H1 (cell line): ENCODE results near the gene HES4. TPM values are rescaled to one million over a fixed set of nuclear protein-coding genes. Genes with fewer than 3 reads are reported as not detected.
A peak's percentile ranks its signal among the peaks of the same experiment; 100 is the strongest.

Source experiments
- CTCF ChIA-PET: fragments of 300-600 bp; sonication (Branson Sonifier 250); formaldehyde crosslinking; loops from one replicate; lab custom pipeline; 2021; ENCODE audit not compliant: partially characterized antibody; lab: Charles Lee
- POLR2A ChIA-PET: fragments of 300-600 bp; sonication (Branson Sonifier 250); formaldehyde crosslinking; loops from one replicate; lab custom pipeline; 2021; ENCODE audit warnings: inconsistent platforms; ENCODE audit not compliant: partially characterized antibody; lab: Charles Lee
- DNase-seq, 2 experiments: peaks; one replicate each; pipeline versions ENCODE4 v3.0.0 to v3.0.0-alpha.2; 2010 to 2022; ENCODE audit warnings: low spot score in 2 of 2, low read depth in 1 of 2, mixed read lengths in 1 of 2
- FAIRE-seq: peaks from 2 replicates; lab custom pipeline; 2011; peaks lifted over from hg19 to GRCh38; lab: Jason Lieb, UNC
- H2AFZ ChIP-seq: 2 replicates; pipeline ENCODE4 v1.8.1; 2012; ENCODE audit warnings: low read length, inconsistent platforms
- H2AK5ac ChIP-seq: 2 replicates; pipeline ENCODE4 v1.6.1; 2013; ENCODE audit warnings: low read depth, low read length
- H2BK120ac ChIP-seq: replicated peaks from 2 replicates; pipeline ENCODE3; 2013; ENCODE audit warnings: low read depth, low read length, inconsistent platforms
- H2BK12ac ChIP-seq: 2 replicates; pipeline ENCODE4 v1.6.1; 2013; ENCODE audit warnings: low read depth, low read length
- H2BK15ac ChIP-seq: 2 replicates; pipeline ENCODE4 v1.6.1; 2013; ENCODE audit warnings: low read length
- H2BK20ac ChIP-seq: 2 replicates; pipeline ENCODE4 v1.6.1; 2013; ENCODE audit warnings: low read length
- H2BK5ac ChIP-seq: 2 replicates; pipeline ENCODE4 v1.6.1; 2013; ENCODE audit warnings: low read depth, low read length
- H3K14ac ChIP-seq: 2 replicates; pipeline ENCODE4 v1.6.1; 2013; ENCODE audit warnings: inconsistent platforms; ENCODE audit not compliant: insufficient read length
- H3K18ac ChIP-seq: 2 replicates; pipeline ENCODE4 v1.6.1; 2013; ENCODE audit warnings: low read length; ENCODE audit errors: extremely low read depth
- H3K23ac ChIP-seq: 2 replicates; pipeline ENCODE4 v1.6.1; 2013; ENCODE audit warnings: inconsistent platforms; ENCODE audit not compliant: insufficient read length
- H3K23me2 ChIP-seq: 2 replicates; pipeline ENCODE4 v1.6.1; 2013; ENCODE audit warnings: low read depth, low read length
- H3K27ac ChIP-seq: 2 replicates; pipeline ENCODE4 v1.6.1; 2011; ENCODE audit warnings: low read depth, low read length, inconsistent platforms
- H3K27me3 ChIP-seq, 4 experiments: replicated peaks in 1 of 4; 1 replicate in 1 of 4; 2 replicates in 3 of 4; pipeline versions ENCODE4 v1.6.1 to v1.8.1; 2011 to 2013; ENCODE audit warnings: low read length in 3 of 4, mild to moderate bottlenecking in 3 of 4, inconsistent platforms in 2 of 4, mixed read lengths in 2 of 4, moderate library complexity in 1 of 4; ENCODE audit not compliant: control insufficient read depth in 3 of 4, insufficient read depth in 3 of 4; ENCODE audit errors: extremely low read depth in 1 of 4
- H3K36me3 ChIP-seq, 4 experiments: 2 replicates each; pipeline versions ENCODE4 v1.6.1 to v1.8.1; 2011 to 2013; ENCODE audit warnings: mild to moderate bottlenecking in 4 of 4, low read length in 3 of 4, moderate library complexity in 2 of 4, control low read depth in 1 of 4, inconsistent platforms in 1 of 4; ENCODE audit not compliant: insufficient read depth in 4 of 4, control insufficient read depth in 2 of 4
- H3K4ac ChIP-seq: replicated peaks from 2 replicates; pipeline ENCODE3; 2013; ENCODE audit warnings: low read length, low read depth, mixed read lengths, inconsistent platforms; ENCODE audit not compliant: insufficient read length
- H3K4me1 ChIP-seq, 4 experiments: replicated peaks in 1 of 4; 1 replicate in 1 of 4; 2 replicates in 3 of 4; pipeline versions ENCODE4 v1.6.1 to v1.8.1; 2011 to 2013; ENCODE audit warnings: low read length in 3 of 4, inconsistent platforms in 2 of 4, mixed read lengths in 1 of 4; ENCODE audit not compliant: insufficient read depth in 4 of 4, control insufficient read depth in 3 of 4
- H3K4me2 ChIP-seq, 2 experiments: 2 replicates each; pipeline versions ENCODE4 v1.6.1 to v1.8.1; 2011 to 2013; ENCODE audit warnings: low read depth in 2 of 2, low read length in 2 of 2, control low read depth in 1 of 2, inconsistent platforms in 1 of 2, mild to moderate bottlenecking in 1 of 2; ENCODE audit not compliant: insufficient read depth in 1 of 2
- H3K4me3 ChIP-seq, 4 experiments: fragments of 200-600, 300-600 bp in 1 of 4; sonication (generic), shearing (Covaris generic), sonication (Bioruptor Twin) in 1 of 4; 2 replicates each; pipeline versions ENCODE4 v1.5.1 to v1.8.1; 2011 to 2016; ENCODE audit warnings: low read length in 4 of 4, low read depth in 3 of 4, control low read depth in 2 of 4, inconsistent platforms in 2 of 4, mild to moderate bottlenecking in 2 of 4, mixed read lengths in 1 of 4, moderate library complexity in 1 of 4; ENCODE audit not compliant: insufficient read depth in 2 of 4; ENCODE audit errors: extremely low read depth in 1 of 4
- H3K56ac ChIP-seq: replicated peaks from 2 replicates; pipeline ENCODE3; 2013; ENCODE audit warnings: low read depth, mild to moderate bottlenecking, mixed read lengths, low read length, inconsistent platforms; ENCODE audit not compliant: insufficient read length
- H3K79me1 ChIP-seq: 2 replicates; pipeline ENCODE4 v1.6.1; 2013; ENCODE audit warnings: low read depth, low read length, control low read depth
- H3K79me2 ChIP-seq, 2 experiments: 2 replicates each; pipeline versions ENCODE4 v1.6.1 to v1.8.1; 2012 to 2013; ENCODE audit warnings: low read length in 2 of 2, mild to moderate bottlenecking in 2 of 2, inconsistent platforms in 1 of 2; ENCODE audit not compliant: insufficient read depth in 2 of 2, control insufficient read depth in 1 of 2
- H3K9ac ChIP-seq, 4 experiments: replicated peaks in 1 of 4; 1 replicate in 1 of 4; 2 replicates in 3 of 4; pipeline versions ENCODE4 v1.6.1 to v1.8.1; 2011 to 2013; ENCODE audit warnings: low read depth in 3 of 4, low read length in 3 of 4, control low read depth in 2 of 4, mild to moderate bottlenecking in 2 of 4, moderate library complexity in 2 of 4, inconsistent platforms in 1 of 4; ENCODE audit errors: extremely low read depth in 1 of 4
- H3K9me3 ChIP-seq, 2 experiments: 2 replicates each; pipeline versions ENCODE4 v1.6.1 to v1.8.1; 2012 to 2013; ENCODE audit warnings: mild to moderate bottlenecking in 2 of 2, moderate library complexity in 2 of 2, control low read depth in 1 of 2, inconsistent platforms in 1 of 2, low read depth in 1 of 2, low read length in 1 of 2, mixed read lengths in 1 of 2; ENCODE audit not compliant: insufficient read depth in 2 of 2
- H4K20me1 ChIP-seq, 2 experiments: replicated peaks in 1 of 2; 2 replicates each; pipeline versions ENCODE3 to v1.8.1; 2011 to 2013; ENCODE audit warnings: inconsistent platforms in 2 of 2, low read length in 2 of 2, mild to moderate bottlenecking in 1 of 2; ENCODE audit not compliant: insufficient read depth in 2 of 2, control insufficient read depth in 1 of 2
- H4K5ac ChIP-seq: 2 replicates; pipeline ENCODE4 v1.6.1; 2013; ENCODE audit warnings: low read length, low read depth, mixed read lengths, inconsistent platforms; ENCODE audit not compliant: insufficient read length
- H4K8ac ChIP-seq: 2 replicates; pipeline ENCODE4 v1.8.0; 2013; ENCODE audit warnings: mild to moderate bottlenecking, moderate library complexity, low read length, inconsistent platforms; ENCODE audit not compliant: insufficient read depth; ENCODE audit errors: extremely low read depth
- H4K91ac ChIP-seq: replicated peaks from 2 replicates; pipeline ENCODE3; 2013; ENCODE audit warnings: low read length, mixed read lengths, inconsistent platforms; ENCODE audit not compliant: insufficient read length
- CTBP2 ChIP-seq: IDR thresholded peaks from 2 replicates; pipeline ENCODE4 v1.7.0; 2011; ENCODE audit warnings: borderline replicate concordance, mild to moderate bottlenecking, moderate library complexity, mixed read lengths, low read length; ENCODE audit not compliant: insufficient read depth, insufficient read length
- JUND ChIP-seq: IDR thresholded peaks from 2 replicates; pipeline ENCODE4 v1.6.1; 2011; ENCODE audit warnings: mild to moderate bottlenecking, improper control_type of control experiment, low read length
- KDM1A ChIP-seq: fragments of 200-600, 300-600 bp; sonication (generic); IDR thresholded peaks from 2 replicates; pipeline ENCODE4 v1.7.1; 2016; ENCODE audit warnings: mild to moderate bottlenecking, low read length, borderline replicate concordance
- KDM4A ChIP-seq: IDR thresholded peaks from one replicate; pipeline ENCODE4 v1.7.1; 2012; ENCODE audit warnings: low read depth, mild to moderate bottlenecking, moderate library complexity, low read length, inconsistent platforms; ENCODE audit not compliant: severe bottlenecking
- KDM5A ChIP-seq: fragments of 200-600 bp; IDR thresholded peaks from 2 replicates; pipeline ENCODE4 v1.7.1; 2012; ENCODE audit warnings: mild to moderate bottlenecking, low read length, inconsistent platforms, mixed read lengths
- PHF8 ChIP-seq: fragments of 200-600 bp; sonication (generic); conservative IDR thresholded peaks from 2 replicates; pipeline ENCODE4 v1.7.1; 2012; ENCODE audit warnings: low read depth, mild to moderate bottlenecking, inconsistent platforms, low read length, moderate library complexity
- SIRT6 ChIP-seq: IDR thresholded peaks from one replicate; pipeline ENCODE4 v1.7.1; 2012; ENCODE audit warnings: low read length, inconsistent platforms
- SP2 ChIP-seq: IDR thresholded peaks from 2 replicates; pipeline ENCODE4 v1.6.1; 2012; ENCODE audit warnings: mild to moderate bottlenecking, low read length, inconsistent platforms
- TAF1 ChIP-seq: IDR thresholded peaks from 2 replicates; pipeline ENCODE4 v1.6.1; 2011; ENCODE audit warnings: mild to moderate bottlenecking, low read depth, low read length
- WGBS, 2 experiments: shearing (Covaris generic) in 1 of 2; methylation state at CpG; one replicate each; pipeline versions ENCODE4 v1.1.6 to v1.1.7; 2013 to 2015; ENCODE audit warnings: low lambda C conversion rate in 2 of 2, mixed read lengths in 2 of 2, inconsistent platforms in 1 of 2, low coverage in 1 of 2, missing lambda C conversion rate in 1 of 2; ENCODE audit not compliant: insufficient replicate concordance in 2 of 2, insufficient coverage in 1 of 2, insufficient read length in 1 of 2; ENCODE audit errors: extremely low coverage in 1 of 2, missing lambda C conversion rate in 1 of 2; 5-methylcytosine and 5-hydroxymethylcytosine counted together
- polyA plus RNA-seq, 7 experiments: library from polyadenylated mRNA; depleted of rRNA in 3 of 7; stranded (reverse) in 5 of 7; unstranded in 2 of 7; fragments of >200 nt in 5 of 7; fragments of 200-250 nt in 2 of 7; gene quantifications; 1 replicate in 5 of 7; 2 replicates in 1 of 7; 4 replicates in 1 of 7; pipeline versions ENCODE4 v1.2.1 to v1.2.3, GENCODE V29; 2011 to 2013; ENCODE audit warnings: missing spikeins in 2 of 7, mixed read lengths in 2 of 7
- total RNA-seq: library from RNA; stranded (reverse); fragmentation: NEBNext Ultra II Directional; extraction: Animal tissue kit (Norgen Biotek cat#: 25700); gene quantifications from 2 replicates; pipeline ENCODE4 v1.2.1, GENCODE V29; 2021
- TF ChIP-seq, protein P1 (sequence below): IDR thresholded peaks from 2 replicates; pipeline ENCODE4 v1.6.1; 2011; ENCODE audit warnings: low read length, improper control_type of control experiment

Gene HES4
- total and polyA plus RNA-seq, 2 of the 8 experiments (the other 6 are each of a cell fraction or from before 2014, with no cell fraction given): 2.8 to 3.5 TPM

- H3K4me1 ChIP-seq: peaks cover 2 to 39% (median 32%) of the 10 kb centered on the region in 4 experiments
- 0% methylated on average over 1 of the region's 59 CpGs; no CpG with 5 or more reads in 1 of the 2 experiments for WGBS, 2 experiments
- no peak overlapping the region for H3K14ac ChIP-seq
- H4K91ac ChIP-seq: no peak overlapping the region
- no peaks in the 10 kb centered on the region for H3K9me3 ChIP-seq
- POLR2A ChIA-PET: interaction anchor here (14.9 kb wide), 1 partner anchor 16 kb away, joined by 245 read pairs; no protein-coding TSS in a partner anchor
- peaks cover 0 to 14% (median 1%) of the 10 kb centered on the region in 4 experiments; a peak in 3 of 8 replicates for H3K36me3 ChIP-seq
- no peak overlapping the region for H4K8ac ChIP-seq
- H3K56ac ChIP-seq: no peak overlapping the region
- H2BK5ac ChIP-seq: no peak overlapping the region
- no peak overlapping the region for H2AFZ ChIP-seq
- H2AK5ac ChIP-seq: no peak overlapping the region
- peak overlapping the region in 2 of 4 experiments; percentile 79 to 80; a peak in 2 of 7 replicates for H3K9ac ChIP-seq
- H2BK15ac ChIP-seq: no peak overlapping the region
- H3K79me2 ChIP-seq: peaks cover 0 to 13% of the 10 kb centered on the region in 2 experiments; a peak in 1 of 4 replicates
- H3K4ac ChIP-seq: peak overlapping the region; percentile 23
- peak overlapping the region; percentile 70 to 79 for H3K4me2 ChIP-seq
- H4K20me1 ChIP-seq: peaks cover 6 to 7% of the 10 kb centered on the region in 2 experiments
- no peak overlapping the region for H2BK20ac ChIP-seq
- H3K4me3 ChIP-seq: peak overlapping the region; percentile 62 to 83 (median 72)
- no peak overlapping the region for H3K27ac ChIP-seq
- no peak for DNase-seq
- H3K23ac ChIP-seq: no peak overlapping the region
- H2BK12ac ChIP-seq: no peak overlapping the region
- H2BK120ac ChIP-seq: no peak overlapping the region
- no peak overlapping the region; the same call in 1 of the 2 replicates for H3K18ac ChIP-seq
- CTCF ChIA-PET: interaction anchor here (2.1 kb wide), 1 partner anchor 19 kb away, joined by 7 read pairs; no protein-coding TSS in a partner anchor
- no peak for FAIRE-seq
- peak overlapping the region; percentile 76 for H4K5ac ChIP-seq
- H3K23me2 ChIP-seq: peaks cover 8% of the 10 kb centered on the region; the same call in 1 of the 2 replicates
- no peaks in the 10 kb centered on the region for H3K27me3 ChIP-seq
- peaks cover 10% of the 10 kb centered on the region for H3K79me1 ChIP-seq
- TF ChIP-seq, protein P1, sequence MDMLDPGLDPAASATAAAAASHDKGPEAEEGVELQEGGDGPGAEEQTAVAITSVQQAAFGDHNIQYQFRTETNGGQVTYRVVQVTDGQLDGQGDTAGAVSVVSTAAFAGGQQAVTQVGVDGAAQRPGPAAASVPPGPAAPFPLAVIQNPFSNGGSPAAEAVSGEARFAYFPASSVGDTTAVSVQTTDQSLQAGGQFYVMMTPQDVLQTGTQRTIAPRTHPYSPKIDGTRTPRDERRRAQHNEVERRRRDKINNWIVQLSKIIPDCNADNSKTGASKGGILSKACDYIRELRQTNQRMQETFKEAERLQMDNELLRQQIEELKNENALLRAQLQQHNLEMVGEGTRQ: no peak
- TF ChIP-seq TAF1 (0 out of 2 replicates have a peak, but pooled peaks have one; percentile 6), SIRT6 (no peak), JUND (no peak), PHF8 (0 out of 2 replicates have a peak, but pooled peaks have one; percentile 2), KDM5A (no peak), KDM4A (peak; percentile 13), CTBP2 (no peak), SP2 (no peak), KDM1A (peak; percentile 16; the same call in 1 of the 2 replicates)
Measured at GRCh38 chr1:1020415-1021009, 20.6 kb upstream of the HES4 start.
